ENCODE data around the gene ADAMTS9.

Gene ADAMTS9

DNA sequence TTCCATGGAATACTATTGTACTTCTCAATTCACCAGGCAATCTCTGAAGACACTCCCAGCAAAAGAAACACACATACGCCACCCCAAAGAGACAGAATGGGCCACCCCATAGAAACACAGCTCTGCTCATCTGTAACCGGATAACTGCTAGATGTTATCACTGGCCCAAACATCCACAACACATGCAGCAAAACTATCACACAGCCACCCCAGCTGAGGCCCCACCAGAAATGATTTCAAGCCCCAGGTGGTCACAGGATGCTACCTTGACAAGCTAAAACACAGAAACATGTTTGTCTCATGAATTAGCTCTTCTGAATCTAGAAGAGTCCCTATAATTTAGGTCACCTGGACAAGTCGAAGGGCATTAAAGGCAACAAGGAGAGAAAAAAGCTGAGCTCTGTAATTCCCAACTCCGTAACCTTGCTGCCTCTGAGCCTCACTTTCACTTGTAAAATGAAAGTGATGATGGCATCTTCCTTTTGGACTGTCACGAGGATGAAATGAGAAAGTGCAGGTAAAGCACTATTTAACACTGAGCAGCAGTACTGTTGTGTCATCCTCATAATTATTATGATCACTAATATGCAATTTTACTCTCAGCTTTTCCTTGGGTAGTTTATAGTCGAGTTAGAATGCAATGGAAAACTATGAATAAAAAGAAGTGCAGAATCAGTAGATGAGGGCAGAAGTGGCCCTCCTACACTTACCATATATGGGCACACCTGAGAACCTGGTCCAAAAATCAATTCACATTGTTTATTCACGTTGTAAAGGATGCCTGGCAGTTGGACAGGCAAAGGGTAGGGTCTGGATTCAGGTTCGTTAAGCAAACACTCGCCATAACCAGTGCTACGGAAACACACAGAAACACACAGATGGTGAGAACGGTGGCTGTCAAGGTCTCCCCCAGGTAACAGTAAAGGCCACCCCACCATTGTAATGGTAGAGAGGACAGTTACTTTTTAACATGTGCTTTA is 38.6 kb downstream of the ADAMTS9 start:
- Histone ChIP-seq H3K36me3 (no peaks in the 10 kb centered on the region), H3K27ac (no peak overlapping the region), H3K4me1 (ENCODE audit: control insufficient read depth in 1 of 2, insufficient read depth in 1 of 2, low read depth in 1 of 2, low read length in 1 of 2) (no peaks in the 10 kb centered on the region), H3K9me3 (no peaks in the 10 kb centered on the region), H3K27me3 (no peaks in the 10 kb centered on the region), H3K4me3 (ENCODE audit: low read depth in 1 of 2, low read length in 1 of 2) (no peak overlapping the region)
- TF ChIP-seq, protein P1, sequence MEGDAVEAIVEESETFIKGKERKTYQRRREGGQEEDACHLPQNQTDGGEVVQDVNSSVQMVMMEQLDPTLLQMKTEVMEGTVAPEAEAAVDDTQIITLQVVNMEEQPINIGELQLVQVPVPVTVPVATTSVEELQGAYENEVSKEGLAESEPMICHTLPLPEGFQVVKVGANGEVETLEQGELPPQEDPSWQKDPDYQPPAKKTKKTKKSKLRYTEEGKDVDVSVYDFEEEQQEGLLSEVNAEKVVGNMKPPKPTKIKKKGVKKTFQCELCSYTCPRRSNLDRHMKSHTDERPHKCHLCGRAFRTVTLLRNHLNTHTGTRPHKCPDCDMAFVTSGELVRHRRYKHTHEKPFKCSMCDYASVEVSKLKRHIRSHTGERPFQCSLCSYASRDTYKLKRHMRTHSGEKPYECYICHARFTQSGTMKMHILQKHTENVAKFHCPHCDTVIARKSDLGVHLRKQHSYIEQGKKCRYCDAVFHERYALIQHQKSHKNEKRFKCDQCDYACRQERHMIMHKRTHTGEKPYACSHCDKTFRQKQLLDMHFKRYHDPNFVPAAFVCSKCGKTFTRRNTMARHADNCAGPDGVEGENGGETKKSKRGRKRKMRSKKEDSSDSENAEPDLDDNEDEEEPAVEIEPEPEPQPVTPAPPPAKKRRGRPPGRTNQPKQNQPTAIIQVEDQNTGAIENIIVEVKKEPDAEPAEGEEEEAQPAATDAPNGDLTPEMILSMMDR (IDR thresholded peaks at IDR 0.05): no peak

DNA sequence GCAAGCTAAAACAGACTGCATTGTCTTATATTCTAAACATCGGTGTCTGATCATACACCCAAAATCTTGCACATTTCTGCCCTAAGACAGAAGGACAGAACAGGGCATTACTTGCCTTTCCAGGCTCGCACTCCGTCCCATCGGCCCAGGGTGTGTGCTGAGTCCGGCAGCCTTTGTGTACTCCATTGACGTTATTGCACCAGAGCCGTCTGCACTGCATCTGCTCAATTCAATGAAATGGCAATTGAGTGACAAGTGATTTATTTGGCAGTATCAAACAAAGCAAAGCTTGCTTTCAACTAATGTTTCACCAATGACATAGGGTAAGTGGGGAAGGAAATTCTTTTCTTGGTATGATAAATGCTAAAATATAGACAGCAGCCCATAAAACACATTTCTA is 40.0 kb downstream of the ADAMTS9 start:
- H3K9me3 ChIP-seq: no peaks in the 10 kb centered on the region
- H3K36me3 ChIP-seq: no peaks in the 10 kb centered on the region
- no peak overlapping the region for H3K27ac ChIP-seq
- no peak overlapping the region for H3K4me3 ChIP-seq (ENCODE audit: low read depth in 1 of 2, low read length in 1 of 2)
- TF ChIP-seq, protein P1 (IDR thresholded peaks at IDR 0.05): no peak
- no peaks in the 10 kb centered on the region for H3K4me1 ChIP-seq (ENCODE audit: control insufficient read depth in 1 of 2, insufficient read depth in 1 of 2, low read depth in 1 of 2, low read length in 1 of 2)
- no peaks in the 10 kb centered on the region for H3K27me3 ChIP-seq

DNA sequence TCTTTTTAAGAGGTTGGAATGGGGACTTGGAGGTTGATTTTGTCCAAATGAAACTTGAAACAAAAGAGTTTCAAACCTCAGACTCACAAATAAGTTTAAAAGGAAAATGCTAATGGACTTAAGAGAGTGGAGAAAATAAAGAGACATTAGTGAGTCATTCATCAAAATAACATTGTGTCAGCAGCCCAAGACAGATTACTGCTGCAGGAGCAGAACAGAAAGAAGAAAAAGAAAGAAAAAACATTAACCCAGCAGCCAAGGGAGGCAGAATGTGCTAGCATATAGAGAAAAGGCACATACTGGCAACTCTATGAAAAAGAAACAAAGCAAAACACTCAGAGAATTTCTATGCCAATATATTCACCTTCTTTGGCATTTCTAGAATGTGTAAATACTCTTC is 42.6 kb downstream of the ADAMTS9 start:
- Histone ChIP-seq H3K27ac (no peak overlapping the region), H3K27me3 (no peaks in the 10 kb centered on the region), H3K36me3 (no peaks in the 10 kb centered on the region), H3K4me1 (ENCODE audit: control insufficient read depth in 1 of 2, insufficient read depth in 1 of 2, low read depth in 1 of 2, low read length in 1 of 2) (no peaks in the 10 kb centered on the region), H3K4me3 (ENCODE audit: low read depth in 1 of 2, low read length in 1 of 2) (no peak overlapping the region), H3K9me3 (no peaks in the 10 kb centered on the region)
- TF ChIP-seq, protein P1 (IDR thresholded peaks at IDR 0.05): no peak

DNA sequence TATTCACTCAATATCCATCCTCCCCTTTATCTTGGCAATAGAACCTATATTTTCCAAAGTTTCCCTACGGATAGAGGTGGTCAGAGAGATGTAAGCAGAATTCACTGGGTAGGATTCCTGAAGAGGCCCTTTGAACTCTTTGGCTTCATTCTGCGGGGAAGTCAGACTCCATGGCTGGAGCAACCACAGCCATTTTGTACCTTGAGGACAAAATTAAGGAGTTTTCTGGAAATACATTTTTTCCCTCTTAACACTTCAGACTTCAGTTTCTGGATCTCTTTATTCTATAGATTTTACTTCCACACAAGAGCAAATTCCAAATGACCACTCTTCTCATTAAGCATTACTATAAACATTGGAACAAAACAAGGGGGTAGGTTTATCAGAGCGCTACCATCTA is 43.3 kb downstream of the ADAMTS9 start:
- TF ChIP-seq, protein P1 (IDR thresholded peaks at IDR 0.05): no peak
- H3K27ac ChIP-seq: no peak overlapping the region

DNA sequence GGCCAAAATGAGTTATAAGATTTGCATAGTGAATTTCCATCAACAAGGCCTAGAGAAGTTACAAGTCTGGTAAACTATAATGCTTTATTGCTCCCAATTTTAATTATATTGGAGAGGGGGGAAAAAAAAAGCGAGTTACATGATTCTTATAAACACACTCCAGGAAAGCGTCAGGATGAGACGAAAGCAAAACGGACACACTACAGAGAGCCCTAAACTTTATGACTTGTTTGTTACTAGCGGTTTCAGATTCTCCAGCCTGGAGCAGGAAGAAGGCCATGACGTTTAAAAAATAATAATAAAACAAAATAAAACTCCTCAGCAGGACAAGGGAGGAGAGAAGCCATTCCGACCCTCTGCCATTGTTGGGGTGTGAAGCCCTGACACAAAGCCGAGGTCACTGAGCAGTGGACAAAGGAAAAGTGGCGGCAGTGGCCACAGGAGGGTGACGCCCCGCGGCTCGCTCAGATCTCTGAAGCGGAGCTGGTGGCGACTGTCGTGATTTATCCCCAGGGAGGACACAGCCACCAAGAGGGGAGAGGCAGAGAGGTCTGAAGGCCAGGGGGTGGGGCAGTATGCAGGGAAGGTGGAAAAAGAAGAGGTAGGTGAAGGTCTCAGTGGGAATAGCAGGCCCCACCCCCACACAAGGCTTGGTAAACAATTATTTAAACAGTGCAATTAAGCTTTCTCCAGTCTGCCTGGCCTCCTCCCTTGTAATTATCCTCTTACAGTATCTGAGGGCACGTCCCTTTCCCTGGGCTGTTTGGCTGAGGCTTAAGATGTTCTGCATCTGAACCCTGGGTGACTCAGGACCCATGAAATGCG is 45.3 kb downstream of the ADAMTS9 start:
- TF ChIP-seq, protein P1 (IDR thresholded peaks at IDR 0.05): no peak
- Histone ChIP-seq H3K9me3 (no peaks in the 10 kb centered on the region), H3K36me3 (no peaks in the 10 kb centered on the region), H3K27me3 (no peaks in the 10 kb centered on the region), H3K4me1 (ENCODE audit: control insufficient read depth in 1 of 2, insufficient read depth in 1 of 2, low read depth in 1 of 2, low read length in 1 of 2) (no peaks in the 10 kb centered on the region), H3K27ac (no peak overlapping the region), H3K4me3 (ENCODE audit: low read depth in 1 of 2, low read length in 1 of 2) (no peak overlapping the region)

More for the DNA sequence above, 43.3 kb downstream of the ADAMTS9 start:
- Histone ChIP-seq H3K9me3 (no peaks in the 10 kb centered on the region), H3K36me3 (no peaks in the 10 kb centered on the region), H3K4me3 (ENCODE audit: low read depth in 1 of 2, low read length in 1 of 2) (no peak overlapping the region), H3K4me1 (ENCODE audit: control insufficient read depth in 1 of 2, insufficient read depth in 1 of 2, low read depth in 1 of 2, low read length in 1 of 2) (no peaks in the 10 kb centered on the region), H3K27me3 (no peaks in the 10 kb centered on the region)
